EH (cell line): Measurements from ENCODE around the gene WNK3.

Source experiments
- DNase-seq: peaks from one replicate; pipeline ENCODE4 v3.0.0-alpha.2; 2015; ENCODE audit warnings: low read depth

Gene WNK3

GRCh38 chrX:54238588-54238987 is 119.3 kb downstream of the WNK3 start:
- no peak for DNase-seq

GRCh38 chrX:54237014-54237413 is 120.8 kb downstream of the WNK3 start:
- no peak for DNase-seq

- DNase-seq = peak; percentile 19
Observed at GRCh38 chrX:54230435-54231148, 127.3 kb downstream of the WNK3 start.

- DNase-seq = no peak
Observed at GRCh38 chrX:54223581-54223980, 134.3 kb downstream of the WNK3 start.

- DNase-seq = no peak
Observed at GRCh38 chrX:54213603-54214002, 144.2 kb downstream of the WNK3 start.

GRCh38 chrX:54208531-54208930 is 149.3 kb downstream of the WNK3 start:
- no peak for DNase-seq

- no peak for DNase-seq
Observed at GRCh38 chrX:54198262-54198661, 159.6 kb downstream of the WNK3 start.

- DNase-seq = no peak
Observed at GRCh38 chrX:54194982-54195588, 162.8 kb downstream of the WNK3 start.

GRCh38 chrX:54193085-54193821 is 164.6 kb downstream of the WNK3 start:
- no peak for DNase-seq

GRCh38 chrX:54184474-54184873 is 173.4 kb downstream of the WNK3 start:
- DNase-seq = no peak

- DNase-seq = peak; percentile 80
Observed at GRCh38 chrX:54182864-54183613, 174.8 kb downstream of the WNK3 start, which contains the start of gene FAM120C. TSS of gene FAM120C (minus strand) at chrX:54183254. CDS start at chrX:54183198, 56 bp downstream.

- peak; percentile 44 for DNase-seq
Observed at GRCh38 chrX:54182194-54182863, 175.5 kb downstream of the WNK3 start.

GRCh38 chrX:54181202-54181953 is 176.5 kb downstream of the WNK3 start:
- DNase-seq = peak; percentile 18

GRCh38 chrX:54180403-54180802 is 177.4 kb downstream of the WNK3 start:
- DNase-seq = peak; percentile 54

- peak; percentile 80 for DNase-seq
Observed at GRCh38 chrX:54178100-54178940, 179.5 kb downstream of the WNK3 start.

GRCh38 chrX:54177306-54177705 is 180.5 kb downstream of the WNK3 start:
- DNase-seq = no peak

GRCh38 chrX:54173791-54174190 is 184.1 kb downstream of the WNK3 start:
- no peak for DNase-seq

GRCh38 chrX:54172455-54172854 is 185.4 kb downstream of the WNK3 start:
- DNase-seq = no peak

- DNase-seq = peak; percentile 43
Observed at GRCh38 chrX:54171527-54172250, 186.2 kb downstream of the WNK3 start.
